SK-N-MC (cell line): Measurements from ENCODE around the gene UQCRHL.
"Not testable (repeated sequence)": the region's sequence is repeated elsewhere in the genome, so short reads cannot be mapped to it uniquely, and the experiment has no call there.

ENCODE experiments used
- DNase-seq: peaks from one replicate; pipeline ENCODE4 v3.0.0-alpha.2; 2011; ENCODE audit warnings: low read depth, low spot score
- H3K27ac ChIP-seq: fragments of 200-600 bp; sonication (generic); 2 replicates; pipeline ENCODE4 v1.5.1; 2016; ENCODE audit warnings: mixed run types
- H3K36me3 ChIP-seq: fragments of 200-600 bp; sonication (generic); 2 replicates; pipeline ENCODE4 v1.6.1; 2017; ENCODE audit warnings: antibody characterized with exemption, low read length, mixed read lengths; ENCODE audit not compliant: insufficient read depth
- H3K4me3 ChIP-seq: fragments of 200-600 bp; sonication (generic); 2 replicates; pipeline ENCODE4 v1.5.1; 2016
- H3K9ac ChIP-seq: fragments of 200-600 bp; sonication (generic); 2 replicates; pipeline ENCODE4 v1.8.0; 2017; ENCODE audit warnings: mixed run types, mixed read lengths; ENCODE audit not compliant: insufficient read length
- H3K9me3 ChIP-seq: fragments of 200-600 bp; sonication (generic); 2 replicates; pipeline ENCODE4 v1.6.1; 2017; ENCODE audit warnings: low read depth, mild to moderate bottlenecking, antibody characterized with exemption, low read length, moderate library complexity, mixed read lengths
- EZH2 ChIP-seq: fragments of 200-600 bp; sonication (generic); IDR thresholded peaks from one replicate; pipeline ENCODE4 v1.6.1; 2017; ENCODE audit warnings: antibody characterized with exemption
- FOXP2 ChIP-seq: optimal IDR thresholded peaks from 2 replicates; pipeline ENCODE3; 2011; ENCODE audit warnings: mild to moderate bottlenecking, moderate library complexity; ENCODE audit not compliant: insufficient read depth; ENCODE audit errors: extremely low read length, control extremely low read depth
- POLR2AphosphoS5 ChIP-seq: IDR thresholded peaks from 2 replicates; pipeline ENCODE4 v1.6.1; 2012; ENCODE audit warnings: mild to moderate bottlenecking, low read depth, low read length, borderline replicate concordance

Gene UQCRHL

DNA sequence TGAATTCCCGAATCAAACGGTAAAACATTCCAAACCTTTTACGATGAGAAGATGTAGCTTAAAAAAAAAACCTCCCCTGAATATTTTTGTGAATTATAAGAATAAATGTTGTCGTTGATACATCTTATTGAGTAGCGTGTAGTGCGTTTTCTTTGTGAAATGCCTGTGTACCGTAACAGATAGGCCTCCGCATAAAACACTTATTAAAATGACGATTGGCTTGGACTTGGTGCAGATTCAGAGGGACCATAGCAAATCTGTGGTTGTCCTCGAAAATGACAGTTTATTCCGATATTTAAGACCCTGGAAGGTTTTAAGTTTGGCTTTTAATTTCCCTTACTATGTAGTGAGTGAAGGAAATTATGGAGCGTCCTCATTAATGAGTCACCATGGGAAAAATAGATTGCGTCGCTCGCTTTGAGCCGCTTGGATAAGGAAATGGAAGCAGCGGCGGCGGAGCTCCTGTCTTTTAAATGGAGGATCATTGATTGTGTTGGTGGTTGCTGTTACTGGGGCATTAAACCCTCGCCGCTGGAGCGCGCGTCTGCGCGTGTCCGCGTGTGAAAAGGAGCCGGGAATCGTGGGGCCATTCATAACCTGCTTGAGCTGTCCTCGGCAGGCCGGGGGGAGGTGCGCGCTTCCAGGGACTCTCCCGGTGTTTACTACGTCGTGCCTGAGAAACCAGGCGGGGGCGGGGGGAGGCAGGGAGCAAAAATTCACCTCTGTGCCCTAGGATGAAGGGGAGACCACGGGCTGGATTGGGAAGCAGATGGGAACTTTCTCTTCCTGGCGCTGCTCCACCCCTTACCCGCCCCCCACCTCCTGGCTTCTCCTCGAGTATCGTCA is 41.7 kb upstream of the UQCRHL start:
- Histone ChIP-seq H3K9me3 (no peaks in the 10 kb centered on the region), H3K27ac (peak overlapping the region; percentile 95), H3K36me3 (no peaks in the 10 kb centered on the region), H3K9ac (peak overlapping the region; percentile 86), H3K4me3 (peak overlapping the region; percentile 92)
- peak; percentile 80 for DNase-seq
- TF ChIP-seq POLR2AphosphoS5 (peak; percentile 74), FOXP2 (peak; percentile 15), EZH2 (no peak)

GRCh38 chr1:15848143-15848928 is 40.9 kb upstream of the UQCRHL start:
- no peaks in the 10 kb centered on the region for H3K36me3 ChIP-seq
- no peak for DNase-seq
- H3K4me3 ChIP-seq, result peak overlapping the region; percentile 92
- TF ChIP-seq FOXP2 (no peak), EZH2 (no peak), POLR2AphosphoS5 (no peak)
- H3K9me3 ChIP-seq, result no peaks in the 10 kb centered on the region
- H3K9ac ChIP-seq, result peak overlapping the region; percentile 86
- peak overlapping the region; percentile 95 for H3K27ac ChIP-seq

- TF ChIP-seq EZH2 (no peak), FOXP2 (no peak), POLR2AphosphoS5 (no peak)
- peak overlapping the region; percentile 95 for H3K27ac ChIP-seq
- H3K4me3 ChIP-seq, result peak overlapping the region; percentile 92
- no peaks in the 10 kb centered on the region for H3K9me3 ChIP-seq
- H3K36me3 ChIP-seq, result no peaks in the 10 kb centered on the region
- H3K9ac ChIP-seq, result peak overlapping the region; percentile 86
- no peak for DNase-seq
Measured at GRCh38 chr1:15847893-15848142, 40.4 kb upstream of the UQCRHL start.

GRCh38 chr1:15847100-15847892 is 39.8 kb upstream of the UQCRHL start, which contains the start of gene SPEN:
Gene SPEN (plus strand): TSS chr1:15847707. CDS start chr1:15848068, 361 bp downstream.
- no peak for DNase-seq

DNA sequence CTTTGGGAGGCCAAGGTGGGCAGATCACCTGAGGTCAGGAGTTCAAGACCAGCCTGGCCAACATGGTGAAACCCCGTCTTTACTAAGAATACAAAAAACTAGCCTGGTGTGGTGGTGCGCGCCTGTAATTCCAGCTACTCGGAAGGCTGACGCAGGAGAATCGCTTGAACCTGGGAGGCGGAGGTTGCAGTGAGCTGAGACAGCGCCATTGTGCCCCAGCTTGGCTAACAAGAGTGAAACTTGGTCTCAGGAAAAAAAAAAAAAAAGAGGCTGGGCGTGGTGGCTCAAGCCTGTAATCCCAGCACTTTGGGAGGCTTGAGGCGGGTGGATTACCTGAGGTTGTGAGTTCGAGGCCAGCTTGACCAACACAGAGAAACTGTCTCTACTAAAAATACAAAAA is 38.6 kb upstream of the UQCRHL start:
- H3K4me3 ChIP-seq, H3K27ac ChIP-seq: not testable (repeated sequence)

More at GRCh38 chr1:15847100-15847892, 39.8 kb upstream of the UQCRHL start, which contains the start of gene SPEN:
- H3K36me3 ChIP-seq, result no peaks in the 10 kb centered on the region
- H3K9me3 ChIP-seq, result no peaks in the 10 kb centered on the region
- TF ChIP-seq EZH2 (no peak), POLR2AphosphoS5 (peak; percentile 87)
- H3K4me3 ChIP-seq, result peak within 1 kb of the TSS; percentile 92
- H3K9ac ChIP-seq, result peak within 1 kb of the TSS; percentile 94
- peak within 1 kb of the TSS; percentile 95 for H3K27ac ChIP-seq

GRCh38 chr1:15843826-15844572 is 36.5 kb upstream of the UQCRHL start:
- Histone ChIP-seq H3K4me3 (peak overlapping the region; percentile 71), H3K9me3 (no peaks in the 10 kb centered on the region), H3K27ac (peak overlapping the region; percentile 86), H3K36me3 (no peaks in the 10 kb centered on the region), H3K9ac (peak overlapping the region; percentile 53)
- TF ChIP-seq EZH2 (no peak), POLR2AphosphoS5 (no peak)
- no peak for DNase-seq

More for the DNA sequence above, 38.6 kb upstream of the UQCRHL start:
- not testable (repeated sequence) for H3K36me3 ChIP-seq, H3K9me3 ChIP-seq, DNase-seq, H3K9ac ChIP-seq

DNA sequence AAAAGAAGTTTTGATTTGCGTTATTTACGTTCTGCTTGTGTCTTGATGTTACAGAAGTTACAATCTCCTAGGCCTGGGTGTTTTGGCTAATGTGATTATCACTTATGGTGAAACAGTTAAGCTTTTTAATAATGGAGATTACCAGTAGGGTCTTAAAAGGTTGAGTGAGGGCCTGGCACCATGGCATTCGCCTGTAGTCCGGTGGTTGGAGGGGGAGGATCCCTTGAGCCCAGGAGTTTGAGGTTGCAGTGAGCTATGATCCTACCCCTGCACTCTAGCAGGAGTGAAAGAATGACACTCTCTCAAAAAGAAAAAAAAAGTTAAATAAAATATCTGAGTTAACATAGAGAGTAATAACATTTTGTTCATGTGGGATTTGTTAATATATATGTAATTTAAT is 31.3 kb upstream of the UQCRHL start:
- no peak overlapping the region for H3K9ac ChIP-seq
- no peak for DNase-seq
- H3K9me3 ChIP-seq, result no peaks in the 10 kb centered on the region
- no peaks in the 10 kb centered on the region for H3K36me3 ChIP-seq
- H3K4me3 ChIP-seq, result no peak overlapping the region
- TF ChIP-seq POLR2AphosphoS5, result no peak
- no peak for TF ChIP-seq FOXP2
- no peak for TF ChIP-seq EZH2
- H3K27ac ChIP-seq, result peak overlapping the region; percentile 54; the same call in 1 of the 2 replicates

DNA sequence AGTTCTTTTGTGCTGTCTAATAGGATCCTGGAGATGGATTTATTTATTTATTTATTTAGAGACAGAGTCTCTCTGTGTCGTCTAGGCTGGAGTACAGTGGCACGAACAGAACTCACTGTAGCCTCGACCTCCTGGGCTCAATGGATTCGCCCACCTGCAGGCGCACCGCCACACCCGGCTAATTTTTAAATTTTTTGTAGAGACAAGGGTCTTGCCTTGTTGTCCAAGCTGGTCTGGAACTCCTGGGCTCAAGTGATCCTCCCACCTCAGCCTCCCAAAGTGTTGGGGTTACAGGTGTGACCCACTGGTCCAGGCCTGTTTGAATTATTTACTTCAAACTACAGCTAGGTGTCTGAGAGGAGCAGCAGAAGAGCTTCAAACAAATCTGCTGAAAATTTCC is 30.5 kb upstream of the UQCRHL start:
- Histone ChIP-seq H3K36me3 (no peaks in the 10 kb centered on the region), H3K4me3 (no peak overlapping the region), H3K9ac (no peak overlapping the region), H3K27ac (no peak overlapping the region), H3K9me3 (no peaks in the 10 kb centered on the region)
- DNase-seq, result no peak
- no peak for TF ChIP-seq FOXP2
- TF ChIP-seq EZH2, result no peak
- TF ChIP-seq POLR2AphosphoS5, result no peak
